Hepatic stellate cell (primary cell): Measurements from ENCODE around the gene CPA1.

Experiments used
- DNase-seq: peaks from one replicate; pipeline ENCODE4 v3.0.0; 2011; ENCODE audit warnings: low spot score

CPA1 gene

GRCh38 chr7:130426564-130426963, 46.3 kb downstream of the CPA1 start:
- no peak for DNase-seq

- no peak for DNase-seq
Observed at GRCh38 chr7:130429019-130429418, 48.7 kb downstream of the CPA1 start.

- no peak for DNase-seq
Observed at GRCh38 chr7:130430115-130430514, 49.8 kb downstream of the CPA1 start.

DNA sequence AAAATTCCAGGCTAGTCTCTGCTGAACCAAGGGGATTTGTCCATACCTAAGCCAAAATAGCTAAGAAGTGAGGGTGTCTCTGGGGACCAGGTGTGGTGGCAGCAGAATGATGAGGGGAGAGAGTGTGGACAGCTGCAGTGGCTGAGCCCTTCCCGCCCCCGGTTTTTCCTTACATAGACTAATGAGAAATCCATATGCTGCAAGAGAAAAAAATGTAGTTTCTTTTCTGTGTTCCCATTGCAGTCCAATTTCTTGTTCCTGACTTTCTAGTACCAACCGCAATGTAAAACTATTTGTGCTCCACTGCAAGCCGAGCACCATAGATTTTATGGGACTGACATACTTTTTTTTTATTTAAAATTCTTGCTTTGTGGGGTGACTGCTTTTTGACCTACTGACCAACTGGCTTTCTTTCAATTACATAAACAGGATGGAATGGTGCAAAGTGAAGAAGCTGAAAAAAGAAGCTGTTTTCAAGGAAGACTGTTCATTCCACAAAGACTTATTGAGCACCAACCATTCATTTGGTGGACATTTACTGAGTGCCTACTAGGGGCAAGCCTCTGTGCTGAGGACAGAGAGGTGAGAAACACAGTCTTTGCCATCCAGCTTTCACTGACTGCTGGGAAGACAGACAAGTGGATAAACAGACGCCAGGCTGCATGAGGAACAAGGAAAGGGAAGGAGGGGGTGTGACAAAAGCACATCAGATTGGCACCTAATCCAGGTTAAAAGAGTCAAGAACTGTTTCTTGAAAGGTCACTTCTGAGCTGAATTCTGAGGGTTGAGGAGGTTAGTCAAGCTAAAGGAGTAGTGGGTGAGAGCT, 50.8 kb downstream of the CPA1 start:
- peak; percentile 41 for DNase-seq

DNA sequence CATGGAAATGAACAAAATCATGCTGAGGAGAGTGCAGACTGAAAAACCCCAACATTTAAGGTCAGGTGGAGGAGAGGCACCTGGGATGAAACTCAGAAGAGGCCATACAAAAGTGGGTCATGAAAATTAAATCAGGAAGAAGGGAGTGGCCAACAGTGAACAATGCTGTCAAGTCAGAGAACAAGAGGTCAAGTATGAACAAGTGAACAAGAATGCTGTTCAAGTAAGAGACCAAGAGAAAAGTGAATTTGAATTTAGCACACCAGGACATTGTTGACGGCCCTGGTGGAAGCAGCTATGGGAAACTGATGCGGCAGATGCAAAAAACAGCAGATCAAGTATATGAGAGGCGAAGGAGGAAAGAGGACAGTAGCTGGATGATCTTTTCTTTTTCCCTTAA, 52.6 kb downstream of the CPA1 start:
- no peak for DNase-seq

DNA sequence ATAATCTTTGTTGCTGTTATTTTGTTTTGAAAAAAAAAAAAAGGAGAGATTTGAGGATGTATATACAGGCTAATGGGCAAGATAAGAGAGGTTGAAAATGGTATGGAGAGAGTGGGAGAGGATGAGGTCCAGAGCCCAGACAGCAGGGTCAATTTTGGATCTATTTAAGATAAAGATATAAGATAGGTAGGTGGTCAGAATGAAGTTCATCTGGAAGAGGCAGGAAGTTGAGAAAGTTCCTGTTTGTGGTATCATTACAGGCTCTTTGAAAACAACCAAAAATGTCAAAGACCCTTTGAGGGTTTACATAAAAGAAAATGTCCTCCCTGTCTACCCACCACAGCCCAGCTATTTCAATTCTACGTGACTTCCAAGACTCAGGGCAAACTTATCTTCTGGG, 53.0 kb downstream of the CPA1 start:
- DNase-seq = no peak

- DNase-seq = no peak
Observed at GRCh38 chr7:130435311-130435854, 55.1 kb downstream of the CPA1 start.

- no peak for DNase-seq
Observed at GRCh38 chr7:130436253-130436652, 56.0 kb downstream of the CPA1 start.
